OCI-LY7 (cell line): ENCODE results near the gene ZDHHC1.

Experiments used
- EZH2phosphoT487 ChIP-seq: fragments of 200-600 bp; sonication (generic); IDR thresholded peaks from 2 replicates; pipeline ENCODE4 v1.6.1; 2018; ENCODE audit warnings: low read depth, borderline replicate concordance, mild to moderate bottlenecking, mixed run types, antibody characterized with exemption, low read length, moderate library complexity, mixed read lengths
- TF ChIP-seq, protein P1 (sequence below): fragments of 200-600 bp; sonication (generic); conservative IDR thresholded peaks from 2 replicates; pipeline ENCODE4 v1.5.1; 2014; ENCODE audit warnings: mild to moderate bottlenecking, antibody characterized with exemption, low read length, moderate library complexity, mixed read lengths

DNA sequence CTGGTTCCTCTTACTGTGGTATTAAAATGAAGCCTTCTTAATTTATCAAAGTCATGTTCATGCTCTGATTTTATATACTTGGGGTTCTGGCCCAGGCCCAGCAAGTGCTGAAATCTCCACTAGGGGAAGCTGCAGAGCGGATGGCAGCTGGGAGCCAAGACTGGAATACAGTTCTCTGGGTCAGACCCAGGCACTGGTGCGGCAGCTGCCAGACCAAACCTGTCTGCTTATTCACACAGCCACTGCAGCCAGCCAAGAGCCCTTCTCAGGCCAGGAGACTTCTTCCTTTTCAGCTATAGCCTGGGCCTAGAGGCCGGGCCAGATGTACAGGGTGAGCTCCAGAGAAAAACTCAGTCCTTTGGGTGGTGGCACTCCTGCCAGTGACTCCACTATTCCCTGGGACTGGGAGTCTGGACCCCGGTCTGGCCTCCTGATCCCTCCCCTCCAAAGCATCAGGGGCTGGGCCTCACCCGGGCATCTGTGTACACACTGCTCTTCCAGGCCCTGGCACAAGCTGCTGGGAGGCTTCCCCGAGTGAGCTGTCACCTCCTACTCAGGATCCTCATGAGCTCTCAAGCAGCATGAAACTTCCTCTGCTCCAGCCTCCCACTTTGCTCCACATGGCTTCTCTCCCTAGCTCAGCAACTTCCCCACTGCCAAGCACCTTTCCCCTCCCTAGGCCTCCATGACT is 40.3 kb upstream of the ZDHHC1 start:
- TF ChIP-seq, protein P1, sequence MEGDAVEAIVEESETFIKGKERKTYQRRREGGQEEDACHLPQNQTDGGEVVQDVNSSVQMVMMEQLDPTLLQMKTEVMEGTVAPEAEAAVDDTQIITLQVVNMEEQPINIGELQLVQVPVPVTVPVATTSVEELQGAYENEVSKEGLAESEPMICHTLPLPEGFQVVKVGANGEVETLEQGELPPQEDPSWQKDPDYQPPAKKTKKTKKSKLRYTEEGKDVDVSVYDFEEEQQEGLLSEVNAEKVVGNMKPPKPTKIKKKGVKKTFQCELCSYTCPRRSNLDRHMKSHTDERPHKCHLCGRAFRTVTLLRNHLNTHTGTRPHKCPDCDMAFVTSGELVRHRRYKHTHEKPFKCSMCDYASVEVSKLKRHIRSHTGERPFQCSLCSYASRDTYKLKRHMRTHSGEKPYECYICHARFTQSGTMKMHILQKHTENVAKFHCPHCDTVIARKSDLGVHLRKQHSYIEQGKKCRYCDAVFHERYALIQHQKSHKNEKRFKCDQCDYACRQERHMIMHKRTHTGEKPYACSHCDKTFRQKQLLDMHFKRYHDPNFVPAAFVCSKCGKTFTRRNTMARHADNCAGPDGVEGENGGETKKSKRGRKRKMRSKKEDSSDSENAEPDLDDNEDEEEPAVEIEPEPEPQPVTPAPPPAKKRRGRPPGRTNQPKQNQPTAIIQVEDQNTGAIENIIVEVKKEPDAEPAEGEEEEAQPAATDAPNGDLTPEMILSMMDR = peak; percentile 63
- TF ChIP-seq EZH2phosphoT487 = no peak
